ENCODE measurements around the gene CPNE7. TPM values are rescaled to one million over a fixed set of nuclear protein-coding genes. Genes with fewer than 3 reads are reported as not detected.

The CPNE7 gene
- total and polyA plus RNA-seq, 2 of the 13 experiments (the other 11 are each of a cell fraction or from before 2014, with no cell fraction given), result 0.59 TPM; not detected in 1

- TF ChIP-seq, protein P1, sequence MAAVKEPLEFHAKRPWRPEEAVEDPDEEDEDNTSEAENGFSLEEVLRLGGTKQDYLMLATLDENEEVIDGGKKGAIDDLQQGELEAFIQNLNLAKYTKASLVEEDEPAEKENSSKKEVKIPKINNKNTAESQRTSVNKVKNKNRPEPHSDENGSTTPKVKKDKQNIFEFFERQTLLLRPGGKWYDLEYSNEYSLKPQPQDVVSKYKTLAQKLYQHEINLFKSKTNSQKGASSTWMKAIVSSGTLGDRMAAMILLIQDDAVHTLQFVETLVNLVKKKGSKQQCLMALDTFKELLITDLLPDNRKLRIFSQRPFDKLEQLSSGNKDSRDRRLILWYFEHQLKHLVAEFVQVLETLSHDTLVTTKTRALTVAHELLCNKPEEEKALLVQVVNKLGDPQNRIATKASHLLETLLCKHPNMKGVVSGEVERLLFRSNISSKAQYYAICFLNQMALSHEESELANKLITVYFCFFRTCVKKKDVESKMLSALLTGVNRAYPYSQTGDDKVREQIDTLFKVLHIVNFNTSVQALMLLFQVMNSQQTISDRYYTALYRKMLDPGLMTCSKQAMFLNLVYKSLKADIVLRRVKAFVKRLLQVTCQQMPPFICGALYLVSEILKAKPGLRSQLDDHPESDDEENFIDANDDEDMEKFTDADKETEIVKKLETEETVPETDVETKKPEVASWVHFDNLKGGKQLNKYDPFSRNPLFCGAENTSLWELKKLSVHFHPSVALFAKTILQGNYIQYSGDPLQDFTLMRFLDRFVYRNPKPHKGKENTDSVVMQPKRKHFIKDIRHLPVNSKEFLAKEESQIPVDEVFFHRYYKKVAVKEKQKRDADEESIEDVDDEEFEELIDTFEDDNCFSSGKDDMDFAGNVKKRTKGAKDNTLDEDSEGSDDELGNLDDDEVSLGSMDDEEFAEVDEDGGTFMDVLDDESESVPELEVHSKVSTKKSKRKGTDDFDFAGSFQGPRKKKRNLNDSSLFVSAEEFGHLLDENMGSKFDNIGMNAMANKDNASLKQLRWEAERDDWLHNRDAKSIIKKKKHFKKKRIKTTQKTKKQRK (IDR thresholded peaks at IDR 0.05; ENCODE audit: low read length), result no peak
- TF ChIP-seq ZNF839 (CRISPR knock-in tag; IDR thresholded peaks at IDR 0.05; ENCODE audit: borderline replicate concordance) (no peak), ZNF629 (CRISPR knock-in tag; conservative IDR thresholded peaks at IDR 0.05) (no peak), ZNF367 (CRISPR knock-in tag; IDR thresholded peaks at IDR 0.05; ENCODE audit: borderline replicate concordance) (no peak), ZSCAN21 (CRISPR knock-in tag; IDR thresholded peaks at IDR 0.05; ENCODE audit: borderline replicate concordance) (0 out of 2 replicates have a peak, but pooled peaks have one; percentile 42), ZNF296 (CRISPR knock-in tag; conservative IDR thresholded peaks at IDR 0.05) (no peak), ZC3H4 (CRISPR knock-in tag; IDR thresholded peaks at IDR 0.05; ENCODE audit: borderline replicate concordance) (peak; percentile 96), SMAD3 (CRISPR knock-in tag; IDR thresholded peaks at IDR 0.05) (0 out of 2 replicates have a peak, but pooled peaks have one; percentile 30), SPEN (CRISPR knock-in tag; IDR thresholded peaks at IDR 0.05; ENCODE audit: low read depth) (no peak), ELF4 (CRISPR knock-in tag; IDR thresholded peaks at IDR 0.05; ENCODE audit: borderline replicate concordance) (no peak), CBFB (CRISPR knock-in tag; IDR thresholded peaks at IDR 0.05) (no peak), SRSF9 (IDR thresholded peaks at IDR 0.05; ENCODE audit: borderline replicate concordance, insufficient read depth, low read depth, low read length, poor library complexity, severe bottlenecking) (no peak), PAF1 (CRISPR knock-in tag; IDR thresholded peaks at IDR 0.05) (peak; percentile 85; the same call in 1 of the 2 replicates), ZFAT (CRISPR knock-in tag; conservative IDR thresholded peaks at IDR 0.05) (no peak), MTF2 (CRISPR knock-in tag; IDR thresholded peaks at IDR 0.05; ENCODE audit: borderline replicate concordance) (no peak), ZBTB1 (CRISPR knock-in tag; IDR thresholded peaks at IDR 0.05; ENCODE audit: borderline replicate concordance) (no peak), ZNF432 (CRISPR knock-in tag; IDR thresholded peaks at IDR 0.05; ENCODE audit: borderline replicate concordance) (no peak), MED8 (CRISPR knock-in tag; IDR thresholded peaks at IDR 0.05; ENCODE audit: insufficient replicate concordance) (no peak), TAF1 (CRISPR knock-in tag; IDR thresholded peaks at IDR 0.05) (no peak; the same call in 1 of the 2 replicates)
- TF ChIP-seq, protein P2, sequence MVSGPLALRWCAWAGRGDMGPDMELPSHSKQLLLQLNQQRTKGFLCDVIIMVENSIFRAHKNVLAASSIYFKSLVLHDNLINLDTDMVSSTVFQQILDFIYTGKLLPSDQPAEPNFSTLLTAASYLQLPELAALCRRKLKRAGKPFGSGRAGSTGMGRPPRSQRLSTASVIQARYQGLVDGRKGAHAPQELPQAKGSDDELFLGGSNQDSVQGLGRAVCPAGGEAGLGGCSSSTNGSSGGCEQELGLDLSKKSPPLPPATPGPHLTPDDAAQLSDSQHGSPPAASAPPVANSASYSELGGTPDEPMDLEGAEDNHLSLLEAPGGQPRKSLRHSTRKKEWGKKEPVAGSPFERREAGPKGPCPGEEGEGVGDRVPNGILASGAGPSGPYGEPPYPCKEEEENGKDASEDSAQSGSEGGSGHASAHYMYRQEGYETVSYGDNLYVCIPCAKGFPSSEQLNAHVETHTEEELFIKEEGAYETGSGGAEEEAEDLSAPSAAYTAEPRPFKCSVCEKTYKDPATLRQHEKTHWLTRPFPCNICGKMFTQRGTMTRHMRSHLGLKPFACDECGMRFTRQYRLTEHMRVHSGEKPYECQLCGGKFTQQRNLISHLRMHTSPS (CRISPR knock-in tag; IDR thresholded peaks at IDR 0.05; ENCODE audit: low read depth), result 0 out of 2 replicates have a peak, but pooled peaks have one; percentile 11
- TF ChIP-seq, protein P3, sequence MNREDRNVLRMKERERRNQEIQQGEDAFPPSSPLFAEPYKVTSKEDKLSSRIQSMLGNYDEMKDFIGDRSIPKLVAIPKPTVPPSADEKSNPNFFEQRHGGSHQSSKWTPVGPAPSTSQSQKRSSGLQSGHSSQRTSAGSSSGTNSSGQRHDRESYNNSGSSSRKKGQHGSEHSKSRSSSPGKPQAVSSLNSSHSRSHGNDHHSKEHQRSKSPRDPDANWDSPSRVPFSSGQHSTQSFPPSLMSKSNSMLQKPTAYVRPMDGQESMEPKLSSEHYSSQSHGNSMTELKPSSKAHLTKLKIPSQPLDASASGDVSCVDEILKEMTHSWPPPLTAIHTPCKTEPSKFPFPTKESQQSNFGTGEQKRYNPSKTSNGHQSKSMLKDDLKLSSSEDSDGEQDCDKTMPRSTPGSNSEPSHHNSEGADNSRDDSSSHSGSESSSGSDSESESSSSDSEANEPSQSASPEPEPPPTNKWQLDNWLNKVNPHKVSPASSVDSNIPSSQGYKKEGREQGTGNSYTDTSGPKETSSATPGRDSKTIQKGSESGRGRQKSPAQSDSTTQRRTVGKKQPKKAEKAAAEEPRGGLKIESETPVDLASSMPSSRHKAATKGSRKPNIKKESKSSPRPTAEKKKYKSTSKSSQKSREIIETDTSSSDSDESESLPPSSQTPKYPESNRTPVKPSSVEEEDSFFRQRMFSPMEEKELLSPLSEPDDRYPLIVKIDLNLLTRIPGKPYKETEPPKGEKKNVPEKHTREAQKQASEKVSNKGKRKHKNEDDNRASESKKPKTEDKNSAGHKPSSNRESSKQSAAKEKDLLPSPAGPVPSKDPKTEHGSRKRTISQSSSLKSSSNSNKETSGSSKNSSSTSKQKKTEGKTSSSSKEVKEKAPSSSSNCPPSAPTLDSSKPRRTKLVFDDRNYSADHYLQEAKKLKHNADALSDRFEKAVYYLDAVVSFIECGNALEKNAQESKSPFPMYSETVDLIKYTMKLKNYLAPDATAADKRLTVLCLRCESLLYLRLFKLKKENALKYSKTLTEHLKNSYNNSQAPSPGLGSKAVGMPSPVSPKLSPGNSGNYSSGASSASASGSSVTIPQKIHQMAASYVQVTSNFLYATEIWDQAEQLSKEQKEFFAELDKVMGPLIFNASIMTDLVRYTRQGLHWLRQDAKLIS (CRISPR knock-in tag; IDR thresholded peaks at IDR 0.05), result no peak
Observed at GRCh38 chr16:89563639-89564392, 11.7 kb upstream of the CPNE7 start (continued).

Data from HepG2 (cell line).